Measurements from ENCODE around the gene WDR19. TPM values are rescaled to one million over a fixed set of nuclear protein-coding genes. Genes with fewer than 3 reads are reported as not detected.
"Not testable (repeated sequence)": the region's sequence is repeated elsewhere in the genome, so short reads cannot be mapped to it uniquely, and the experiment has no call there.

WDR19 gene
- total RNA-seq, 1 donor = 46.2 TPM

DNA sequence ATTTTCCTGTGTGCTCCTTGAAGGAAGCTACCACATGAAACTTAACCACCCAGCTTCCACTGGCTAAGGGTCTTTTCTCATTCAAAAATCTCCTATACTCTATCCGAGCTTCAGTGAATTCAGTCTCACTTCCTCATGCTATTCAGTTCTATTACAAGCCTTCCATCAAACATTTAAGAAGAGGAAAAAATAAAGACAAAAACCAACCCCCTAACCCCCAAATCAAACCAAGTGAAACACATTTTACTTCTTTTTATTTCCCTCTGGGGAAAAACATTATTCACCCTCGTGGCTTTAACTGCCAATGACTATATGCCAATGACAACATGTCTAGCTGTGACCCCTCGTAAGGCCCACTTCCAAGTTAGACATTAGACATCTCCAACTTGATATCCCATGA lies 16.2 kb upstream of the WDR19 start:
- H3K4me3 ChIP-seq (ENCODE audit: low read depth, low read length) = no peak overlapping the region
- TF ChIP-seq, protein P1, sequence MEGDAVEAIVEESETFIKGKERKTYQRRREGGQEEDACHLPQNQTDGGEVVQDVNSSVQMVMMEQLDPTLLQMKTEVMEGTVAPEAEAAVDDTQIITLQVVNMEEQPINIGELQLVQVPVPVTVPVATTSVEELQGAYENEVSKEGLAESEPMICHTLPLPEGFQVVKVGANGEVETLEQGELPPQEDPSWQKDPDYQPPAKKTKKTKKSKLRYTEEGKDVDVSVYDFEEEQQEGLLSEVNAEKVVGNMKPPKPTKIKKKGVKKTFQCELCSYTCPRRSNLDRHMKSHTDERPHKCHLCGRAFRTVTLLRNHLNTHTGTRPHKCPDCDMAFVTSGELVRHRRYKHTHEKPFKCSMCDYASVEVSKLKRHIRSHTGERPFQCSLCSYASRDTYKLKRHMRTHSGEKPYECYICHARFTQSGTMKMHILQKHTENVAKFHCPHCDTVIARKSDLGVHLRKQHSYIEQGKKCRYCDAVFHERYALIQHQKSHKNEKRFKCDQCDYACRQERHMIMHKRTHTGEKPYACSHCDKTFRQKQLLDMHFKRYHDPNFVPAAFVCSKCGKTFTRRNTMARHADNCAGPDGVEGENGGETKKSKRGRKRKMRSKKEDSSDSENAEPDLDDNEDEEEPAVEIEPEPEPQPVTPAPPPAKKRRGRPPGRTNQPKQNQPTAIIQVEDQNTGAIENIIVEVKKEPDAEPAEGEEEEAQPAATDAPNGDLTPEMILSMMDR (IDR thresholded peaks at IDR 0.05; ENCODE audit: insufficient read depth, low read length) = no peak
- no peak for DNase-seq (ENCODE audit: low read depth)

DNA sequence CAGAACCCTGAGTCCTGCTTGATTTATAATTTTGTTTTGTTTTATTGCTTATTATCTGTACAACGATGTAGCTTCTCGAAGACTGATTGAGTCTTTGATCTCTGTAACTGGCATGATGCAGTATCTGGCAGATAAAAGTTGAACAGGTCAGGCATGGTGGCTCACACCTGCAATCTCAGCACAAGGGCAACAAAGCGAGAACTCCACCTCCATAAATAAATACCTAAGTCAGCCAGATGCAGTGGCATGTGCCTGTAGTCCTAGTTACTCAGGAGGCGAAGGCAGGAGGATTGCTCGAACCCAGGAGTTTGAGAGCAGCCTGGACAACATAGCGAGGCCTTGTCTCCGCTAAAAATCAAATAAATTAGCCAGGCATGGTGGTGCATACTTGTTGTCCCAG lies 15.7 kb upstream of the WDR19 start:
- H3K4me3 ChIP-seq (ENCODE audit: low read depth, low read length) = no peak overlapping the region
- TF ChIP-seq, protein P1 (IDR thresholded peaks at IDR 0.05; ENCODE audit: insufficient read depth, low read length) = no peak
- DNase-seq (ENCODE audit: low read depth) = no peak

DNA sequence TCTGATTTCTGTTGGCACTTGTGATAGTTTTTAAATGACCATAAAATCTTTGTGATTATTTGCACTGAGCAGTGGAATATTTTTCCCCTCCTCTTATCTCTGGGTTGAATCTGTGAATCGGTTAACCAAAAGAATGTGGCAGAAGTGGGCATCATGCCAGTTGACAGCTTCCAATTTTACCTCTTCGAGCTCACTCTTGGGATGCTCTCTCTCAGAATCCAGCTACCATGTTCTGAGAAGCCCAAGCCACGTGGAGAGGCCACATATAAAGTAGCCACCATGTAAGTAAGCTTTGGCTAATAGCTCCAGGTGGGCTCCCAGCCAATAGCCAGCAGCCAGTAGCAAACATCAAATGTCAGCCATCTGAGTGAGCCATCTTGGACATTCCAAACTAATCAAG lies 12.9 kb upstream of the WDR19 start:
- H3K4me3 ChIP-seq (ENCODE audit: low read depth, low read length) = no peak overlapping the region
- TF ChIP-seq, protein P1 (IDR thresholded peaks at IDR 0.05; ENCODE audit: insufficient read depth, low read length) = no peak
- DNase-seq (ENCODE audit: low read depth) = no peak

DNA sequence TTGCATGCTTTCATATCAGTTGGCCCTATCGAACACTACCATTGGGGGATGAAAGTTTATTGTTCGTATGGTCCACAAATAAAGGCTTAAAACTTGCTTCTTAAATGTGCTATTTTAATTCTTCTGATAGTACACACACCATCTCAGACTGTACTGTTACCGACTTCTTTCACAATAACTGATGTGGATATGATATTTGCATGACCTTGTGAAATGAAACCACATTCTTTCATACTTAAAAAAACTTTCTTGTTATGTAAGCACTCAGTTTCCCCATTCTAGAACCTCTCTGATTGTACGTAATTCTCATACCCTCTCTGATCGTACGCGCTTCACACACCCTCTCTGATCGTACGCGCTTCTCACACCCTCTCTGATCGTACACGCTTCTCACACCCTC lies 12.0 kb upstream of the WDR19 start:
- H3K4me3 ChIP-seq (ENCODE audit: low read depth, low read length) = no peak overlapping the region
- TF ChIP-seq, protein P1 (IDR thresholded peaks at IDR 0.05; ENCODE audit: insufficient read depth, low read length) = no peak
- no peak for DNase-seq (ENCODE audit: low read depth)

DNA sequence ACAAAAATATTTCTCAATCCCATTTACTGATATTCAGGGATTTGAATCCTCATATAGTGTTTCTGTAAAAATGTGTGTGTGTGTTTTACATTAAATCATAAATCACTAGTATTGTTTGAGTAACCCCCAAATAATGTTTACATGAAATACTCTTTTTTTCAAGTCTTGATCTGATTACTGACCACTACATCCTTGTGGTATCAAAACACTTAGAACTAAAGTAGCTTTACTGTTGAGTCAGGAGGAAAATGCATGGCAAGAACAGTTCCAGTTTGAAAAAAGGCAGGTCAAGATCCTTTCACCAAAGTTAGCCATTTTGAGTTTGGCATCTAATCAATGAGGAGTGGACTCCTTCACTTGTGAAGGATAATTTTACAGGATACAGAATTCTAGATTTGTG lies 3.6 kb upstream of the WDR19 start:
- TF ChIP-seq, protein P1 (IDR thresholded peaks at IDR 0.05; ENCODE audit: insufficient read depth, low read length) = no peak
- DNase-seq (ENCODE audit: low read depth) = no peak
- no peak overlapping the region for H3K4me3 ChIP-seq (ENCODE audit: low read depth, low read length)

DNA sequence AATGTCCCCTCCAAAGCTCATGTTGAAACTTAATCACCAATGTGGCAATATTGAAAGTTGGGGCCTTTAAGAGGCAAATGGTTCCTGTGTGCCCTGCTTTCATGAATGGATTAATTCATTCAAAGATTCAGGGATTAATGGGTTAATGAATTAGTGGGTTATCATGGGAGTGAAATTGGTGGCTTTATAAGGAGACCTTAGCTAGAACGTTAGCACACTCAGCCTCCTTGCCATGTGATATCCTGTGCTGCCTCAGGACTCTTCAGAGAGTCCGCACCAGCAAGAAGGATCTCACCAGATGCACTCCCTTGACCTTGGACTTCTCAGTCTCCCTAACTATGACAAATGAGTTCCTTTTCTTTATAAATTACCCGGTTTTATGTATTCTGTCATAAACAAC lies 2.6 kb upstream of the WDR19 start:
- DNase-seq (ENCODE audit: low read depth) = no peak
- TF ChIP-seq, protein P1 (IDR thresholded peaks at IDR 0.05; ENCODE audit: insufficient read depth, low read length) = no peak
- no peak overlapping the region for H3K4me3 ChIP-seq (ENCODE audit: low read depth, low read length)

DNA sequence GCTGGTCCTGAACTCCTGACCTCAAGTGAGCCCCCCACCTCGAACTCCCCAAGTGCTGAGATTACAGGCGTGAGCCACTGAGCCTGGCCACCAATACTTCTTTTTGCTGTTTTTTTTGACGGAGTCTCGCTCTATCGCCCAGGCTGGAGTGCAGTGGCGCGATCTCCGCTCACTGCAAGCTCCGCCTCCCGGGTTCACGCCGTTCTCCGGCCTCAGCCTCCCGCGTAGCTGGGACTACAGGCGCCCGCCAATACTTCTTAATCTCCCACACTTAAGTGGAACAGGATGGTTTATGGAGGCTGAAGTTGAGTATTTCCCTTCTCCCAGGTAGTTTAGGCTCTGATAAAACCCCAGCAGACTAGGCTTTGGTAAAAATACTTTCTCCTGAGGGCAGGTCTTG lies 1.7 kb upstream of the WDR19 start:
- not testable (repeated sequence) for H3K4me3 ChIP-seq (ENCODE audit: low read depth, low read length); DNase-seq (ENCODE audit: low read depth)
